ENCODE measurements around the gene ANKS1B.

- TF ChIP-seq POLR2A (IDR thresholded peaks at IDR 0.05; ENCODE audit: low read length): no peak
- no peak for TF ChIP-seq GATA1 (IDR thresholded peaks at IDR 0.05; ENCODE audit: low read depth, low read length)
These were observed 273.5 kb downstream of the ANKS1B start for GRCh38 chr12:99711246-99711645.

Data from erythroblast (primary cell).